Activated CD4-positive, alpha-beta T cell treated with anti-CD3 and anti-CD28 coated beads, Interleukin-2, amount 10 ng/mL, durations not matched to agents 24 days and 14 days (primary cell): ENCODE data around the gene ADAMTS2. TPM values are rescaled to one million over a fixed set of nuclear protein-coding genes. Genes with fewer than 3 reads are reported as not detected.
"Not testable (repeated sequence)": the region's sequence is repeated elsewhere in the genome, so short reads cannot be mapped to it uniquely, and the experiment has no call there.

Experiments
- DNase-seq: peaks from one replicate; pipeline ENCODE4 v3.0.0; 2022
- H3K27ac Mint-ChIP-seq: one replicate; pipeline ENCODE4 v1.8.0; 2022; ENCODE audit warnings: mild to moderate bottlenecking, mixed read lengths
- H3K27me3 Mint-ChIP-seq: one replicate; pipeline ENCODE4 v1.8.0; 2022; ENCODE audit warnings: mixed read lengths
- H3K36me3 Mint-ChIP-seq: one replicate; pipeline ENCODE4 v1.8.0; 2022; ENCODE audit warnings: low read depth, mild to moderate bottlenecking, mixed read lengths
- H3K4me1 Mint-ChIP-seq: one replicate; pipeline ENCODE4 v1.8.0; 2021; ENCODE audit warnings: mixed read lengths
- H3K4me3 Mint-ChIP-seq: one replicate; pipeline ENCODE4 v1.8.0; 2022; ENCODE audit warnings: mild to moderate bottlenecking, moderate library complexity, mixed read lengths
- H3K9me3 Mint-ChIP-seq: one replicate; pipeline ENCODE4 v1.8.0; 2021; ENCODE audit warnings: mixed read lengths
- intact Hi-C: fragments of 100-400 bp; cut with micrococcal nuclease; formaldehyde crosslinking; loops from one replicate; pipeline ENCODE4 v1.15.1; 2023
- total RNA-seq: library from RNA; stranded (reverse); gene quantifications from 2 replicates; pipeline ENCODE4 v1.2.3, GENCODE V29; 2022

ADAMTS2 gene
- total RNA-seq, 1 donor from 2014 or later = not detected

DNA sequence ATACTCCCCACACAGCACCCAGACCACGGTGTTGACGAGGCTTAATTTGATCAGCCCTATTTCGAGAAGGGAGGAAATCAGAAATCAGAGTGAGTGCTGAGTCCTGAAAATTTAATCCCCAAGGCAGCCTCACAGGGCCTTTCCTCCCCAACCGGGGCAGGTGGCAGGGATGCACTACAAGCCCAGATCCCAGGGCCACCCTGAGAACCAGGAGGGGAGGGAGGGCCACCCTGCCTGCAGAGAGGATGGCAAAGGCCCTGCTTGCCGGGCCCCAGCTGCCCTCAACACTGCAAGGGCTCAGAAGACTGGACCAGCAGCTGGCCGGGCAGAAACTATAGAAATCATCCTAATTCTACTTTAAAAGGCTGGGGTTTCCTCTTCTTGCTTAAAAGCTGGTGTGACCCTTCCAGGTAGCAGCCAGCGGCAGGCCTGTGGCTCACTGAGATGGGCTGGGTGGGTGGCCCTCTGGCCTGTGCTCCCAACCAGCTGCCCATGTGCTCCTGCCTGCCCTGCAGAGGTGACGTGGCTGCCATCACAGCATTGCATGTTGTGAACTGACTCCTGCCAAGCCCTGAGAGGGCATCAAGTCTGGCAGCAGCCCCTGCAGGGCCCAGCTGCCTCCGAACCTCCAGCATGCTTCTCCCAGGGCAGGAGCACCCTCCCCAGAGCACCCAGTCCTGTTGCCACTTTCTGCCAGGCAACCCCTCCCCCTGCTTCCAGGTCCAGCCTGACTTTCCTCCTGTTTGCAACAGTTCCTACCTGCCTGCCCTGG, 122.8 kb downstream of the ADAMTS2 start:
- no peaks in the 10 kb centered on the region for H3K4me1 Mint-ChIP-seq
- H3K27ac Mint-ChIP-seq = no peak overlapping the region
- peaks cover 11% of the 10 kb centered on the region for H3K9me3 Mint-ChIP-seq
- intact Hi-C loops = no loop called here
- DNase-seq = no peak
- no peaks in the 10 kb centered on the region for H3K36me3 Mint-ChIP-seq
- no peak overlapping the region for H3K4me3 Mint-ChIP-seq
- H3K27me3 Mint-ChIP-seq = no peaks in the 10 kb centered on the region

DNA sequence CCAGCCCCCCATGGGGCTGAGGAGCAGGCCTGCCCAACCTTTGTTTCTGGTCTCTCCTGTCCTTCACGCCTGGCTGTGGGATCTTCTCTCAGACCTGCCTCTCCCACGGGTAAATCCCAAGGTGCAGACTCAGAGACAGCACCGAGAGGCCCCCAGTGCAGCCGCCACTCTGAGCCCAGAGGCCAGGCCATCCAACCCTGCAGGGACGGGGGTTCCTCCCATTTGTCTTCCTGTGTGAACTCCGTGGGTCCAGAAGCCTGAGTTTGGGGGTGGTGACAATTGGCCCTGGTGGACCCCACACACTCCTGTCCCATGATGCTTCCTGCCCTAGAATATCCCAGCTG, 123.4 kb downstream of the ADAMTS2 start:
- intact Hi-C loops = no loop called here
- no peak for DNase-seq
- Mint-ChIP-seq H3K27ac (no peak overlapping the region), H3K27me3 (no peaks in the 10 kb centered on the region), H3K36me3 (no peaks in the 10 kb centered on the region), H3K4me3 (no peak overlapping the region), H3K9me3 (peaks cover 11% of the 10 kb centered on the region), H3K4me1 (no peaks in the 10 kb centered on the region)

DNA sequence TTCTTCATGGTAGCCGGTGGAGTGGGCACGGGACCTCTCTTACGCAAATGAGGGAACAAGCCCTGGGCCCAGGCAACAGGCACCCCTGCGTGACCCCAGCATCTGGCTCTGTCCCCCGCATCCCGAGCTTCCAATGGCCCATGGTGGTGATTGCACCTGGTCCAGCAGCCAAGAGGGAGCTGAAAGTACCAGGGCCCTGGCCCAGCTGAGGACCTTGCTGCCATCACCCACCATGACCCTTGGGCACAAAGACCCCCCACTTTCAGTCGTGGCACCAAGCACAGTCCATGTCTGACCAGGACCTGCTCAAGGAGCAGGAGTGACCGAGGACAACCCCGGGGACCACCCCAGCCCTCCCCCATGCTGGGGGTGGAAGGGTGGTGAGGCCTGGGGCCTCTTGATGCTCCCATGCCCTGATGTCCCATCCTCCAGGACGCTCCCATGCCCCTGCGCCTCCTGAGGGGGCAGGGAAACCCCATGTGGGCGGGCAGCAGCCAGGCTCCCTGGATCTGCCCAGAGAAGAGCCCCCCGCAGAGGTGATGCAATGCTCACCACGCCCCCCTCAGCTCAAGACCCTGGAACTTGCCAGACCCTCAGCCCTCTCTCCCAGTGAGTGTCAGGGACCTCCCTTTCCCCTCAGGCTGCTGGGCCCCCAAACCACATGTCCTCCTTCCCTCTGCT, 123.9 kb downstream of the ADAMTS2 start:
- Mint-ChIP-seq H3K27me3 (no peaks in the 10 kb centered on the region), H3K27ac (no peak overlapping the region), H3K4me1 (no peaks in the 10 kb centered on the region), H3K36me3 (no peaks in the 10 kb centered on the region), H3K4me3 (no peak overlapping the region), H3K9me3 (peaks cover 11% of the 10 kb centered on the region)
- DNase-seq = no peak
- intact Hi-C loops = no loop called here

DNA sequence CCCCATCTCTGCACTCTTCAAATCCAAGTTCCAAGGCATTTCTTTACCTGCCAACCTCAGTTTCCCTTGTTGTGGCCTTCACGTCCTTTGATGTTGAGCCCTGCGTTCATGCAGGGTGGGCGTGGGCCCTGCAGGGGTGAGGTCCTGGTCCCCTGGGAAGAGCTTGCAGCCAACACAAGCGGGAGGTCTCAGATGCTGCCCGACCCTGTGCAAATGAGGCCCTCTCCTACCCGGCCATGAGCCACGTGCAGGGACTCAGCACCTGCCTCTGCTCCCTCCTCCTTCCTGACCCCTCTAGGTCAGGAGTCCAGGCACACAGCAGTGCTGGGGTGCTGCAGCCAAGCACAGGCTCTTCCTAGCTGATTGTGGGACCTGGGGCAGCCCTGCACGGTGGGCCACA, 124.5 kb downstream of the ADAMTS2 start:
- Mint-ChIP-seq H3K4me1 (no peaks in the 10 kb centered on the region), H3K27me3 (no peaks in the 10 kb centered on the region), H3K9me3 (peaks cover 11% of the 10 kb centered on the region), H3K4me3 (no peak overlapping the region), H3K36me3 (no peaks in the 10 kb centered on the region), H3K27ac (no peak overlapping the region)
- intact Hi-C loops = no loop called here
- no peak for DNase-seq

DNA sequence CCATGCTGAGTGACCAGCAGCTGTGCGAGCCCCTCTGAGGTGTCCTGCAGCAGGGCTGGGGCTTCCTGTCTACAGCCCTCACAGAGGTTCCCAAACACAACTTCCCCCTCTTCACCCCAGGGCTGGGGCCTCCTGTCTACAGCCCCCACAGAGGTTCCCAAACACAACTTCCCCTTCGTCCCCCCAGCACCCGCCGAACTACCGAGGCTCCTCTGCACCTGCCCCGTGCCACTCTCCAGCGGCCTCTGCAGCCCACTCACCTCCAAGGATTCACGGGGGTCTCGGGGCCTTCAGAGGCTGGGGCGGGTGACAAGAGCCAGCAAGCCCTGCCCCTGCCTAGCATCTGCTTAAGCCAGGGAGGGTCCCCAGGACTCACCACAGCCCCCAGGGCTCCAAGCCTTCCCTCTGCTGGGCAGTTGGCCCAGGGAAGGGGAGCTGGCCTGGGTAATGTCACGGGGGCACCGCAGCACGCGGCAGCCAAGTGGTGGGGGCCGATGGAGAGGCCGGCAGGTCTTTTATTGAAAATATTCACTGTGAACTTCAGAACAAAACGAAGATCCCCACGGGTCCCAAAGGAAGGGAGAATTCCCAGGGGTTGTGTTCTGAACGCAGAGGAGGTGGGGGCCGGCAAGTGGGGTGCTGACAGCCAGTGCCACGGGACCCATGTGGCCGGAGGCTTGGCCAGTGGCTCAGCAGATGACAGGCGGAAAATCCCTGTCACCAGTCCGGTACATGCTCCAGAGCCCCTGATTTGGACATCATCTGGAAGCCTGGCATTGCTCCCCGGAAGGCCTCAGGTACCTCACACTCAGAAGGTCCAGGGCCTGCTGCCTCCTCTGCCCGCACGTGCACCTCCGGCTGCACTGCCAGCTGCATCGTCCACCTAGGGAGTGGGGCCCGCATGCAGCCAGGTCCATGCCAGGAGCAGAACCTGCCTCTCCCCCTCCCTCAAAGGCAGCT, 125.3 kb downstream of the ADAMTS2 start:
- Mint-ChIP-seq H3K4me3 (no peak overlapping the region), H3K36me3 (no peaks in the 10 kb centered on the region), H3K27me3 (no peaks in the 10 kb centered on the region), H3K9me3 (peaks cover 11% of the 10 kb centered on the region), H3K27ac (no peak overlapping the region), H3K4me1 (no peaks in the 10 kb centered on the region)
- intact Hi-C loops = no loop called here
- no peak for DNase-seq

DNA sequence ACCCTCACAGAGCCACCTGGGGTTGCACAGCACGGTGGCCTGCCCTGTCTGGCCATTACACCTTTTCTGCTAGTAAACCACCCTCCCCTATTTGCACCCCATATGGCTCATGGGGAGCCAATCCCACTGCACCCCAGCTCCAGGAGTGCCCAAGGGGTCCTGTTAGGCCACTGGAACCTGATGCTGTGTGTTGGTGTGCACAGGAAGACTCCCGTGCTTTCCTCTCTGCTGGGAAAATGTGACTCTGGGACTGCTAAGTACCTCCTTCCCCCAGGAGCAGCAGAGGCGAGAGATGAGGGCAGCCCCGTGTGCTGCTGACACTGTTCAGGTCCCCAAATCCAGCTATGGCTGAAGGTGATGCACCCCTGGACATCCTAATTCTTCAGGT, 126.3 kb downstream of the ADAMTS2 start:
- H3K4me1 Mint-ChIP-seq = no peaks in the 10 kb centered on the region
- no peak for DNase-seq
- H3K36me3 Mint-ChIP-seq = no peaks in the 10 kb centered on the region
- H3K27ac Mint-ChIP-seq = no peak overlapping the region
- H3K9me3 Mint-ChIP-seq = peaks cover 11% of the 10 kb centered on the region
- intact Hi-C loops = no loop called here
- no peak overlapping the region for H3K4me3 Mint-ChIP-seq
- H3K27me3 Mint-ChIP-seq = no peaks in the 10 kb centered on the region

DNA sequence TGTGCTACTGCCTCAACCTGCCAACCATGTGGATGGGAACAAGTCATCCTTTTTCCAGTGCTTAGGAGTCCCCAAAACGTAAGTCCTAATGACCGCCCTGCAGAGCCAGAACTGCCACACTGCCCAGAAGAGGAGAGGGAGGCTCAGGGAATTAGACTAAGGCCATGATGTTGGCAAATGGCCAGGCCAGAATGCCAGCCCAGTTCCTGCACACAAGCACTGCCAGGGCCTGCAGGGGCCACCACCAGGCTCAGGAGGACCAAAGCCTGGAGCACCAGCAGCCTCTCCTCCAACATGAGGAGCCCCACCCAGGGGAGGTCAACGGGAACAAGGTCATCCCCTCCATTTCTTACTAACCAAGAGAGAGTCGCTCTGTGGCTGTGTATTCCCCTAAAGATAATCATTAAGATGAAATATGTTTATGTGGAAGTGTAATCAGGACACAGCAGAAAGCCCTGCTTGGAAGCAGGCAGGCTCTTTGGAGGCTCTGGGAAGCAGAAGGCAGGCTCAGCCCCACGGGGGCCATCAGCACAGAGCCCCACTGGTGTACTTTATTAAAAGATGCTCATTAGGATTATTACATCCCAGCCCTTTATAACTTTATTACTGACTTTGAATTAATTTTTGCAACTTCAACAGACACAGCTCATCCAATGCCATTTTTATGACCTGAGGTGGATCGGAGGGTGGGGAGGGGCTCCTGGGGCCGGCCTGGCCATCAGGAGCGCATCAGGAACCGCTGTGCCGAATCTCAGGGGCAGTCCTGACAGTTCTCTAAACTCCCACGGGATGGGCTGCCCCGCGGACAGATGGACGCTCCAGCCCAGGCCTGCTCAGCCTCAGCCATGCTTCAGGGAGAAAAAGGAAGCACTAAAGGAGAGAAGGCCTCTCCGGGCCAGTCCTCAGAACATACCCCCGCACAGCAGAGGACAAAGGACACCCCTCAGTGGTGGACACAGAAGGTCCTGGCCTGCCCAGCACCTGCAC, 127.0 kb downstream of the ADAMTS2 start:
- no peak for DNase-seq
- H3K4me3 Mint-ChIP-seq = no peak overlapping the region
- H3K27me3 Mint-ChIP-seq = no peaks in the 10 kb centered on the region
- no peak overlapping the region for H3K27ac Mint-ChIP-seq
- no peaks in the 10 kb centered on the region for H3K36me3 Mint-ChIP-seq
- intact Hi-C loops = no loop called here
- H3K9me3 Mint-ChIP-seq = peaks cover 5% of the 10 kb centered on the region
- no peaks in the 10 kb centered on the region for H3K4me1 Mint-ChIP-seq

DNA sequence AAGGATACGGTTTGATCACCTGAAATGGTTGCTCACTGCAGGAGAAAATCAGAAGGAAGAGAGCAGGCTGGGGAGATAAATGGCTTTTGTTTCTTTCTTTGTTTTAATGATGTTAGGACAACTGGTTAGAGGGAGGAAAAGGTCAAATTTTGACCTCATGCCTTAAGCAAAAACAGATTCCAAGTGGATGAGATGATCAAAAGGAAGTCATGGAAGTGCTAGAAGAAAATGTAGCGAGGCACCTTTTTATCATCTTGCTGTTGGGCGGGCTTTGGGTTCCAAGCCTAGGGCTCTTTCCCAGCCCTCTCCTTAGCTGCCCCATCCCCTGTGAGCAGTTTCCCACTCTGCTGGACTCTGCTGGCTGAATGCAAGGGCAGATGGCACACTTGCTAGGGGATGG, 127.9 kb downstream of the ADAMTS2 start:
- intact Hi-C loops = no loop called here
- Mint-ChIP-seq H3K27me3 (no peaks in the 10 kb centered on the region), H3K9me3 (no peaks in the 10 kb centered on the region), H3K27ac (no peak overlapping the region), H3K4me1 (no peaks in the 10 kb centered on the region), H3K4me3 (no peak overlapping the region), H3K36me3 (no peaks in the 10 kb centered on the region)
- DNase-seq = no peak

DNA sequence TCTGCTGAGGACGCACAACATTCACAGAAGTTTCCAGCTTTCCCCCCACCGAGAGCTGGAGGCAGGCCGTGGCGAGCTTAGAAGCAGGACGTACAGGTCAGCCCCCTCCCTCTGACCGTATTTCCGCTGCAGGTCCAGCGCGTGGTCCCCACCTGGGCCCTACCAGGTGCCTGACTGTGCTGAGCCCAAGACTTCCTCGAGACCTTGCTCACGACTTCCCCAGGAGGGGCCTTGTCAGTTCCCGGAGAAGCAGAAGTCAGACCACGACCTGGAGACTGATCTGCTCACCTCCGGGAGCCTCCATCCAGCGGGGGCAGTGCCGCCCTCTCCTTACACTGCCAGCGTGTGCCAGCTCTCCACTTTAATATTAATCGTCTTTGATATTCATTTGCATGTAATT, 128.9 kb downstream of the ADAMTS2 start:
- H3K27ac Mint-ChIP-seq, H3K9me3 Mint-ChIP-seq, H3K4me1 Mint-ChIP-seq, intact Hi-C loops, H3K4me3 Mint-ChIP-seq, H3K36me3 Mint-ChIP-seq, DNase-seq, H3K27me3 Mint-ChIP-seq: not testable (repeated sequence)

DNA sequence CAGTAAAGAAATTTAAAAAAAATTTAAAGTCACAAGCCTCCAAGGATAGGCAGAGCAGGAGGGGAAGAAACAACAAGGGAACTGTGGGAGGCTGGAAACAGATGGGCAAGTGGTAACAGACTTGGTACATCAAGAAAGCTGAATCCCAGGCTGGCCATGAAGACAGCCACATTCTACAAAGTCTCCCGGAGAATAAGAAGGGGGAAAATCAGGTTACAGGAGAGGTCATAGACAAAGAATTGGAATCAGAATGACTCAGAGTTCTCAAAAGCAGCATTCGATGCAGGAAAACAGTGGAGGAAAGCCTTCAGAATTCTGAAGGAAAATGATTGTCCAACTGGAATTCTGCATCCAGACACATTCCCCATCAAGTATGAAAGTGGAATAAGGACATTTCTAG, 129.7 kb downstream of the ADAMTS2 start:
- intact Hi-C loops = no loop called here
- Mint-ChIP-seq H3K27me3 (no peaks in the 10 kb centered on the region), H3K27ac (no peak overlapping the region), H3K36me3 (no peaks in the 10 kb centered on the region), H3K9me3 (no peaks in the 10 kb centered on the region), H3K4me1 (no peaks in the 10 kb centered on the region), H3K4me3 (no peak overlapping the region)
- no peak for DNase-seq

DNA sequence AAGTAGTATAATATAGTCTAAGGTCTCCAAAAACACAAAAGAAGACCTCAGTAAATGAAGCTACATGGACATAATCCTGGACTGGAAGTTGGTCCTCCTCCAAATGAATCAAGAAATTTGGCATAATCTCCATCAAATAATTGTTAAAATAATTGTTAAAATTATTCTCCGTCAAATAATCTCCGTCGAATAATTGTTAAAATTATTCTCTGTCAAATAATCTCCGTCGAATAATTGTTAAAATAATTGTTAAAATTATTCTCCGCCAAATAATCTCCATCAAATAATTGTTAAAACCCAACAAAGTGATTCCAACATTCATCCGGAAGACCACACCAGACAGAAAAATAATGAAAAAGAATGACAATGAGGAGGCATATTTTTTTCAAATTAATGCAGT, 130.6 kb downstream of the ADAMTS2 start:
- intact Hi-C loops = no loop called here
- H3K36me3 Mint-ChIP-seq = no peaks in the 10 kb centered on the region
- no peaks in the 10 kb centered on the region for H3K9me3 Mint-ChIP-seq
- no peak overlapping the region for H3K27ac Mint-ChIP-seq
- H3K4me1 Mint-ChIP-seq = no peaks in the 10 kb centered on the region
- H3K27me3 Mint-ChIP-seq = no peaks in the 10 kb centered on the region
- no peak overlapping the region for H3K4me3 Mint-ChIP-seq
- DNase-seq = no peak

DNA sequence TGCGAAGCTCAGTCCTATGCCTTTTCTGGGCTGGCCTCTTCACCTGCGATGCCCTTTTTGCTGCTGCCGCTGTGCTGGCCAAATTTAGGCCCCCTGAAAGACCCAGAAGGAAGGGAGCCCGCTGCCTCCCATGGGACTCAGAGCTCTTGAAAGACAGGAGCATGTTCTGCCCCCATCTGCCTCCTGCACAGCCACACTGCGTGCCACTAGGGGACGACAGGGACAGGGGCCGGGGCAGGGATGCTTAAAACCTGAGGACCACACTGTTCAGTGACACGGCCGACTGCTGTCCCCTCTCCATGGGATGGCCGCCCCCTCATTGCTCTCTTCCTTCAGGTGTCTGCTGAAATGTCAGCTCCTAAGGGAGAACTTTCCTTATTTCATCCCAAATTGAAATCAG, 132.4 kb downstream of the ADAMTS2 start:
- no peaks in the 10 kb centered on the region for H3K36me3 Mint-ChIP-seq
- H3K27ac Mint-ChIP-seq = no peak overlapping the region
- DNase-seq = no peak
- H3K9me3 Mint-ChIP-seq = no peaks in the 10 kb centered on the region
- H3K27me3 Mint-ChIP-seq = no peaks in the 10 kb centered on the region
- no peak overlapping the region for H3K4me3 Mint-ChIP-seq
- no peaks in the 10 kb centered on the region for H3K4me1 Mint-ChIP-seq
- intact Hi-C loops = no loop called here

DNA sequence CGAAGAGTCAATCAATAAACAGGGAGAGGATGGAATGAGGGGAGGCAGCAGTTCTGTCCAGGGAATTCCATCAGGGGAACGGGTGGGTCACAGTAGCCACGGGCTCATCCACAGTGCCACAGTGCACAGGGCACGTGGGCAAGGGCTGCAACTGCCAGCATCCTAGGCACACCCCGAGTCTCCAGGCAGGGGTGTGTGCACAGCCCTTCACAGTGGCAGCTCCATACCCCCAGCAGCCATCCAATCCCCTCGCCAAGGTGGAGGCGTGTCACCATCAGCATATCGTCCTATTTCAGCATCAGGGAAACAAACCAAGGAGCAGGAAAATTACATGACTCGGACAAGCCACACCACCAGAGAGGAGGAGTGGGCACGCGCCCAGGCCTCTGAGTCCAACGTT, 133.6 kb downstream of the ADAMTS2 start:
- Mint-ChIP-seq H3K4me1 (no peaks in the 10 kb centered on the region), H3K27me3 (no peaks in the 10 kb centered on the region), H3K27ac (no peak overlapping the region), H3K36me3 (no peaks in the 10 kb centered on the region), H3K4me3 (no peak overlapping the region), H3K9me3 (no peaks in the 10 kb centered on the region)
- intact Hi-C loops = no loop called here
- no peak for DNase-seq
